ENCODE measurements around the gene BHLHE23.

The BHLHE23 gene

GRCh38 chr20:62986257-62986800 is 20.4 kb downstream of the BHLHE23 start:
- TF ChIP-seq CTCF (conservative IDR thresholded peaks at IDR 0.05; ENCODE audit: low read depth, low read length): no peak
- DNase-seq (ENCODE audit: low read depth): no peak
- no peak overlapping the region for H3K4me3 ChIP-seq (ENCODE audit: low read length)

- no peak for TF ChIP-seq CTCF (conservative IDR thresholded peaks at IDR 0.05; ENCODE audit: low read depth, low read length)
- H3K4me3 ChIP-seq (ENCODE audit: low read length): no peak overlapping the region
- DNase-seq (ENCODE audit: low read depth): no peak
These were observed 21.4 kb downstream of the BHLHE23 start for GRCh38 chr20:62985444-62985778.

GRCh38 chr20:62984666-62985443 is 21.9 kb downstream of the BHLHE23 start:
- H3K4me3 ChIP-seq (ENCODE audit: low read length): no peak overlapping the region
- TF ChIP-seq CTCF (conservative IDR thresholded peaks at IDR 0.05; ENCODE audit: low read depth, low read length): no peak
- no peak for DNase-seq (ENCODE audit: low read depth)

GRCh38 chr20:62983210-62983609 is 23.6 kb downstream of the BHLHE23 start:
- H3K4me3 ChIP-seq (ENCODE audit: low read length): no peak overlapping the region
- no peak for DNase-seq (ENCODE audit: low read depth)
- no peak for TF ChIP-seq CTCF (conservative IDR thresholded peaks at IDR 0.05; ENCODE audit: low read depth, low read length)

GRCh38 chr20:62982124-62983075 is 24.4 kb downstream of the BHLHE23 start:
- no peak for TF ChIP-seq CTCF (conservative IDR thresholded peaks at IDR 0.05; ENCODE audit: low read depth, low read length)
- DNase-seq (ENCODE audit: low read depth): no peak
- no peak overlapping the region for H3K4me3 ChIP-seq (ENCODE audit: low read length)

- DNase-seq (ENCODE audit: low read depth): no peak
- no peak for TF ChIP-seq CTCF (conservative IDR thresholded peaks at IDR 0.05; ENCODE audit: low read depth, low read length)
- H3K4me3 ChIP-seq (ENCODE audit: low read length): no peak overlapping the region
These were observed 25.8 kb downstream of the BHLHE23 start for GRCh38 chr20:62980970-62981369.

Measured in retinal pigment epithelial cell (primary cell).